ENCODE results near the gene SEMA4D.

Gene SEMA4D

DNA sequence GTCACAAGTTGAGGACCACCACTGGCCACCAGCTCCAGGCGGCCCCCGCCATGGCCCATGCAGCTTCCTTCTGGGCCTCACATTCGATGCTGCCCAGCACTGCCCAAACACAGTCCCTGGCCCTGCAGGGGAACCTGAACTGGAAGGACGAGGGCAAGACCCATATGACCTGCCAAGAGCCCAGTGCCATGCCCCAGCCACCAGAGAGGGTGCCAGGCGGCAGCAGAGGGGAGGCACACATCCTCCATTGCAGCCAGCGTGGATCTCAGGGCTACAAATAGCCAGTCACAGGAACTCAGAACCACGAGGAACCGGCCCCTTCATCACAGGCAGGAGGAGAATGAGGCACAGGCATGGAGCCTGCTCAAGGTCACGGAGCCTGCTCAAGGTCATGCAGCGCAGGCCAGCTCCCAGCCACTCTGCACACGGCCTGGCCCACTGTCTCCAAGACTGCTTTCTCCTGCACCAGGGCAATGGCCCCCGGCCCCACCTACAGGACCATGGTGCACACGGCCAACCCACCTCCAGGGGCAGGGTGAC is 69.6 kb downstream of the SEMA4D start:
- Histone ChIP-seq H3K4me1 (ENCODE audit: low read length) (no peaks in the 10 kb centered on the region), H3K36me3 (replicated peaks; ENCODE audit: low read depth, low read length) (no peaks in the 10 kb centered on the region), H3K9ac (ENCODE audit: low read length) (no peak overlapping the region), H4K20me1 (ENCODE audit: insufficient read depth, low read length) (no peaks in the 10 kb centered on the region; the same call in 1 of the 2 replicates), H2AFZ (ENCODE audit: low read depth, low read length) (no peak overlapping the region), H3K27me3 (ENCODE audit: low read depth, low read length) (no peaks in the 10 kb centered on the region), H3K79me2 (ENCODE audit: low read length) (no peaks in the 10 kb centered on the region), H3K4me2 (ENCODE audit: low read length) (no peak overlapping the region), H3K4me3 (ENCODE audit: low read length) (no peak overlapping the region), H3K9me3 (ENCODE audit: insufficient read depth, low read length) (no peaks in the 10 kb centered on the region), H3K27ac (ENCODE audit: low read length) (no peak overlapping the region)
- no peak for TF ChIP-seq EZH2phosphoT487 (IDR thresholded peaks at IDR 0.05; ENCODE audit: low read depth)
- TF ChIP-seq, protein P1, sequence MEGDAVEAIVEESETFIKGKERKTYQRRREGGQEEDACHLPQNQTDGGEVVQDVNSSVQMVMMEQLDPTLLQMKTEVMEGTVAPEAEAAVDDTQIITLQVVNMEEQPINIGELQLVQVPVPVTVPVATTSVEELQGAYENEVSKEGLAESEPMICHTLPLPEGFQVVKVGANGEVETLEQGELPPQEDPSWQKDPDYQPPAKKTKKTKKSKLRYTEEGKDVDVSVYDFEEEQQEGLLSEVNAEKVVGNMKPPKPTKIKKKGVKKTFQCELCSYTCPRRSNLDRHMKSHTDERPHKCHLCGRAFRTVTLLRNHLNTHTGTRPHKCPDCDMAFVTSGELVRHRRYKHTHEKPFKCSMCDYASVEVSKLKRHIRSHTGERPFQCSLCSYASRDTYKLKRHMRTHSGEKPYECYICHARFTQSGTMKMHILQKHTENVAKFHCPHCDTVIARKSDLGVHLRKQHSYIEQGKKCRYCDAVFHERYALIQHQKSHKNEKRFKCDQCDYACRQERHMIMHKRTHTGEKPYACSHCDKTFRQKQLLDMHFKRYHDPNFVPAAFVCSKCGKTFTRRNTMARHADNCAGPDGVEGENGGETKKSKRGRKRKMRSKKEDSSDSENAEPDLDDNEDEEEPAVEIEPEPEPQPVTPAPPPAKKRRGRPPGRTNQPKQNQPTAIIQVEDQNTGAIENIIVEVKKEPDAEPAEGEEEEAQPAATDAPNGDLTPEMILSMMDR (IDR thresholded peaks at IDR 0.05; ENCODE audit: low read depth, low read length) = no peak

DNA sequence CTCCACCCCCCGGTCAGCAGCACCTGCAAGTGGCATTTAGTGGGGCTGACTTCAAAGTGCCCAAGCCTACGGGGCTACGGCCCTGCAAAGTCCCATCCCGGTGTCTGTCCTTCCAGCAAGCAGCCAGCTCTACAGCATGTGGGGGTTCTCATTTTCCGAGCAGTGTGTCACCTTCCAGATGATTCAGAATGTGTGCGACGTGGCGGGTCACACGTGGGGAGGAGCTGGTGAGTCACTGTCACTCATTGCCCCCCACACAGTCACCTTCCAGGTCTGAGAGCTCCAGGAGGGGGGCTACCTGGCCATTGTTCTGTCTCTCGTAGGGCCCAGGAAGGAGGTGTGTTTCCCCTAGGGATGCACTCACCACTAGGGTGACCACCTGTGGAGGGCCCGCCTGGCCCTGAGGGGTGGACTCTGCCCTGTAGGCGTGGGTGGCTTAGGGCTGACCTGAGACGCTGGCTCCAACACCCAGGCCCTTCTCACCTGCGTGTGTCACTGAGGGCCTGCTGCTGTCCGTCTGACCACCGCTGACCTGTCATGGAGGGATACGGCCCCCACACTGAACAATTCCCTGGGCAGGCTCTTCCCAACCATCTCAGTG is 70.2 kb downstream of the SEMA4D start:
- Histone ChIP-seq H3K4me3 (ENCODE audit: low read length) (no peak overlapping the region), H2AFZ (ENCODE audit: low read depth, low read length) (no peak overlapping the region), H3K27ac (ENCODE audit: low read length) (no peak overlapping the region), H3K9me3 (ENCODE audit: insufficient read depth, low read length) (no peaks in the 10 kb centered on the region), H3K9ac (ENCODE audit: low read length) (no peak overlapping the region), H3K4me1 (ENCODE audit: low read length) (no peaks in the 10 kb centered on the region), H3K79me2 (ENCODE audit: low read length) (no peaks in the 10 kb centered on the region), H4K20me1 (ENCODE audit: insufficient read depth, low read length) (no peaks in the 10 kb centered on the region; the same call in 1 of the 2 replicates), H3K36me3 (replicated peaks; ENCODE audit: low read depth, low read length) (no peaks in the 10 kb centered on the region), H3K4me2 (ENCODE audit: low read length) (no peak overlapping the region), H3K27me3 (ENCODE audit: low read depth, low read length) (no peaks in the 10 kb centered on the region)
- no peak for TF ChIP-seq EZH2phosphoT487 (IDR thresholded peaks at IDR 0.05; ENCODE audit: low read depth)

- Histone ChIP-seq H3K9ac (ENCODE audit: low read length) (no peak overlapping the region), H3K9me3 (ENCODE audit: insufficient read depth, low read length) (no peaks in the 10 kb centered on the region), H3K79me2 (ENCODE audit: low read length) (no peaks in the 10 kb centered on the region), H3K4me2 (ENCODE audit: low read length) (no peak overlapping the region), H3K27me3 (ENCODE audit: low read depth, low read length) (no peaks in the 10 kb centered on the region), H2AFZ (ENCODE audit: low read depth, low read length) (no peak overlapping the region), H3K36me3 (replicated peaks; ENCODE audit: low read depth, low read length) (no peaks in the 10 kb centered on the region), H3K4me3 (ENCODE audit: low read length) (no peak overlapping the region), H3K4me1 (ENCODE audit: low read length) (no peaks in the 10 kb centered on the region), H3K27ac (ENCODE audit: low read length) (no peak overlapping the region), H4K20me1 (ENCODE audit: insufficient read depth, low read length) (no peaks in the 10 kb centered on the region; the same call in 1 of the 2 replicates)
- TF ChIP-seq, protein P1 (IDR thresholded peaks at IDR 0.05; ENCODE audit: low read depth, low read length) = no peak
- no peak for TF ChIP-seq EZH2phosphoT487 (IDR thresholded peaks at IDR 0.05; ENCODE audit: low read depth)
Observed at GRCh38 chr9:89426384-89426961, 71.4 kb downstream of the SEMA4D start.

- no peak overlapping the region for H2AFZ ChIP-seq (ENCODE audit: low read depth, low read length)
- TF ChIP-seq, protein P1 (IDR thresholded peaks at IDR 0.05; ENCODE audit: low read depth, low read length) = no peak
- no peak for TF ChIP-seq EZH2phosphoT487 (IDR thresholded peaks at IDR 0.05; ENCODE audit: low read depth)
- no peak overlapping the region for H3K4me2 ChIP-seq (ENCODE audit: low read length)
- H3K9me3 ChIP-seq (ENCODE audit: insufficient read depth, low read length) = no peaks in the 10 kb centered on the region
- H3K9ac ChIP-seq (ENCODE audit: low read length) = no peak overlapping the region
- H3K4me1 ChIP-seq (ENCODE audit: low read length) = no peaks in the 10 kb centered on the region
- no peaks in the 10 kb centered on the region for H3K27me3 ChIP-seq (ENCODE audit: low read depth, low read length)
- H3K36me3 ChIP-seq (replicated peaks; ENCODE audit: low read depth, low read length) = no peaks in the 10 kb centered on the region
- H3K27ac ChIP-seq (ENCODE audit: low read length) = no peak overlapping the region
- H3K79me2 ChIP-seq (ENCODE audit: low read length) = no peaks in the 10 kb centered on the region
- no peaks in the 10 kb centered on the region; the same call in 1 of the 2 replicates for H4K20me1 ChIP-seq (ENCODE audit: insufficient read depth, low read length)
- H3K4me3 ChIP-seq (ENCODE audit: low read length) = no peak overlapping the region
Observed at GRCh38 chr9:89425921-89426383, 72.0 kb downstream of the SEMA4D start.
